Stimulated activated CD4-positive, alpha-beta T cell treated with anti-CD3 and anti-CD28 coated beads, Interleukin-1b, Interleukin-23, amount 100 ng/mL, for 24 hours (primary cell): ENCODE measurements around the gene HLA-G.

Experiments
- DNase-seq, 4 experiments: peaks; one replicate each; pipeline ENCODE4 v3.0.0-alpha.2; 2020; ENCODE audit warnings: low read depth in 4 of 4, low spot score in 1 of 4

HLA-G gene

GRCh38 chr6:29816030-29816429 lies 11.6 kb upstream of the HLA-G start:
- DNase-seq: no peak

DNA sequence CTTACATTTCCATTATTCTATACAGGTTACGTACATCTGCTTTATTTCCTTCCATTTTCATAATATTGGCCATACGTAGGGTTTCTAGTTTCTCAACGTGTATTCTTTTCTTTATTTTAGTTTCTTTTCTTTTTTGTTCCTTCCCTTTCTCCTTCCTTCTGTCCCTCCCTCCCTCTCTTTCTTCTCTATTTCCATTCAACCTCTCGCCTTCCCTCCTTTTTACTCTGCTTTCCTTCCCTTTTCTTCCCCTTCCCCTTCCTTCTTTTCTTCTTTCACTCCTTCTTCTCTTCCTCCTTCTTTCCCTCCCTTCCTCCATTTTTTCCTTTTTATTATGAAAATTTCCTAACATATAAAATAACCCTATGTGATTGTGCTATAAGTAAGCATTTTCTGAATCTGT lies 8.7 kb upstream of the HLA-G start:
- no peak for DNase-seq

DNA sequence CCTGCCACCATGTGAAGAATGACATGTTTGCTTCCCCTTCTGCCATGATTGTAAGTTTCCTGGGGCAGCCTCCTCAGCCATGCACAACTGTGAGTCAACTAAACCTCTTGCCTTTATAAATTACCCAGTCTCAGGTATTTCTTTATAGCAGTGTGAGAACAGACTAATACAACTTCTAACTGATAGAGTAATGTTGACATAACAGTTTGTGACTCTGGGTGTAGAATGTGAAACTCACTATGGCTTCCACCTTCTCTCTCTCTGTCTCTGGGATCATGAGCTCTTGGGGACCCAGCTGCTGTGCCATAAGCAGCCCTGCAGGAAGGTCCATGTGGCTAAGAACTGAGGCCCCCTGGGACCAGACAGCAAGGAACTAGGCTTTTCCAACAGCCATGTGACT lies 3.5 kb upstream of the HLA-G start:
- DNase-seq: no peak

DNA sequence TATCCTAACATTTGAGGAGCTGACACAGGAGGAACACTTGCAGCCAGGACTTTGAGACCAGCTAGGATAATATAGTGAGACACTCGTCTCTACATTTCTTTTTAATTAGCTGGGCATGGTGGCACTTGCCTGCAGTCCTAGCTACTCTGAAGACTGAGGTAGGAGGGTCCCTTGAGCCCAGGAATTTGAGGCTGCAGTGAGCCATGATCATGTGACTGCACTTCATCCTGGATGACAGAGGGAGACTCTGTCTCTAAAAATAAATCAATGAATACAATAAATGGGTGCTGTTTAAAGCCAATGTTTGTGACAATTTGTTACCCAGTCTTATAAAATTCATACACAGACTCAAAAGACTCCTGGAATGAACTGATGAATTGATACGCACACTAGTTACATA lies 1.8 kb upstream of the HLA-G start:
- DNase-seq: no peak

- no peak for DNase-seq
Measured at GRCh38 chr6:29826271-29826670, 1.4 kb upstream of the HLA-G start.

GRCh38 chr6:29828471-29828797 lies 809 bp downstream of the HLA-G start:
- DNase-seq: peak in 1 of 4 experiments; percentile 30

- no peak for DNase-seq
Measured at GRCh38 chr6:29829766-29830165, 2.1 kb downstream of the HLA-G start.

DNA sequence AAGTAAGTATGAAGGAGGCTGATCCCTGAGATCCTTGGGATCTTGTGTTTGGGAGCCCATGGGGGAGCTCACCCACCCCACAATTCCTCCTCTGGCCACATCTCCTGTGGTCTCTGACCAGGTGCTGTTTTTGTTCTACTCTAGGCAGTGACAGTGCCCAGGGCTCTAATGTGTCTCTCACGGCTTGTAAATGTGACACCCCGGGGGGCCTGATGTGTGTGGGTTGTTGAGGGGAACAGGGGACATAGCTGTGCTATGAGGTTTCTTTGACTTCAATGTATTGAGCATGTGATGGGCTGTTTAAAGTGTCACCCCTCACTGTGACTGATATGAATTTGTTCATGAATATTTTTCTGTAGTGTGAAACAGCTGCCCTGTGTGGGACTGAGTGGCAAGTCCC lies 2.8 kb downstream of the HLA-G start:
- no peak for DNase-seq

DNA sequence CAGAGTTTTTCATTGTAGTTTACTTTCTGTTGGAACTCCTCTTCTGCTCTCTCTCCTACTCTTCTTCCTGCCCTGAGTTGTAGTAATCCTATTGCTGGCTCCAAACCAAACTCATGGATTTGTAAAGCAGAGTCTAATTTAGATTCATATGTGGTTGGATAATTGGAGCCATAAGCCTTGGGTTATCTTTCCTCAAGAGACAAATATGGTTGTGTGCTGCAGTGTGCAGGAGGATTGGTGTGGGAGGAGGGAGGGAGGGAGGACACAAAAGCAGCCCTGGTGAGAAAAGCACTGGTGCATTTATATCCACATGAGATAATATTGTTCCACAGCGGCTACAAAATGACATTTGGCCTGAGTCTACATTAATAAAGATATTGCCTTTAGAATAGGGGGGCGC lies 4.2 kb downstream of the HLA-G start:
- no peak for DNase-seq

- DNase-seq: peak in 2 of 4 experiments; percentile 39 to 43
Measured at GRCh38 chr6:29834564-29835436, 7.2 kb downstream of the HLA-G start.

- no peak for DNase-seq
Measured at GRCh38 chr6:29839917-29840316, 12.3 kb downstream of the HLA-G start.

- no peak for DNase-seq
Measured at GRCh38 chr6:29841030-29841429, 13.4 kb downstream of the HLA-G start.

DNA sequence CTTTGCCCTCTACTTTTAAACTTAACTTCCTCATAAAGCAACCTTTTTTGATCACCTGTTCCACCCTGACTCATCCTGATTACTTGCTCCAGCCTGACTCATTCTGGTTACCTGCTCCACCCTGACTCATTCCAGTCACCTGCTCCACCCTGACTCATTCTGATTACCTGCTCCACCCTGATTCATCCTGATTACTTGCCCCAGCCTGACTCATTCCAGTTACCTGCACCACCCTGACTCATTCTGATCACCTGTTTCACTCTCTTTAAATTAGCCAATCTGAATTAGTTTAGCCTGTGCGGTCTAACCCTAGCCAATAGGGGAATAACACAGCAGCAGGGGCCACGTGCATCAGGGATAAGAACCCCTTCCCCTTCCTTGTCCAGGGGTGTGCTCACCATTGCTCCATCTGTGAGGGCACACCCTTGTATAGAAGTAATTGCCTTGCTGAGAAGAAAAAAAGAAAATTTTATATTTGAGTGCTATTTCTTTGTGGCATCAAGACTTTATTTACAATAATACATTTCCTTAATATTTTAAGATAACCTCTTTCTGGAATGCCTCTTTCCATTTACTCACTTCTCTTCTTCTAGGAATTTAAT lies 17.9 kb downstream of the HLA-G start:
- peak in 2 of 4 experiments; percentile 17 to 32 for DNase-seq

DNA sequence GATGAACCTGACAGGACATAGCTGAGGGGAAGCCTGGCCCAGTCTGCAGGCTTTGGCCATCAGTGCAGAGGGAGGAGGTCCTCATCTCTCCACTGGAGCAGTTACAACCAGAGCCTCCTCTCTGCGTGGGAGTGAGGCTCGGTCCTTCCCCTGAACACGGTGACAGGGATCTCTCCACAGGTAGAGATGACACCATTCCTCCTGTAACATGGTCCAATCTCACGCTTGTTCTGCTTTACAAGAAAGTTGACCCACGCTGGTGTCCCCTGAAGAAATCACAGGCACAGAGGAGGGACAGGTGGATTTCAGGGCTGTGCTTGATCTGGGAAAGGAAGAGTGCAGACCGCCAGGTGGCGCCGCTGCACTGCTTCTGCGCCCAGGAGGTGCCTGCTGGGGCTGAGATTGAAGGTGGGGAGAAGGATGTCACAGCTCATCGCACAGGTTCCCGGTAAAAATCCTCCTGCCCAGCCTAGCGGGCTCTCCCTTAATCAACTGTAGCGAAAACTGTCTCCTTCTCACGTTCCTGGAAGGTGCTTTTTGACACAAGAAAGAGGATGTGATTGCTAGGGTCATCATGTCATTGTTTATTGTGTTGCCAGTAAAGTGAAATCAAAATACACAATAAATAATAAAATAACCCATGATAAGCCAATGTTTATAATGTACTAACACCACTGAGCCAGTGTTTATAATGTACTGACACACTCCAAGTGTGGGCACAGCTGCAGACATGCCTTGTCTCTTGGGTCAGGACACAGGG lies 20.4 kb downstream of the HLA-G start:
- peak; percentile 70 to 83 (median 78) for DNase-seq

DNA sequence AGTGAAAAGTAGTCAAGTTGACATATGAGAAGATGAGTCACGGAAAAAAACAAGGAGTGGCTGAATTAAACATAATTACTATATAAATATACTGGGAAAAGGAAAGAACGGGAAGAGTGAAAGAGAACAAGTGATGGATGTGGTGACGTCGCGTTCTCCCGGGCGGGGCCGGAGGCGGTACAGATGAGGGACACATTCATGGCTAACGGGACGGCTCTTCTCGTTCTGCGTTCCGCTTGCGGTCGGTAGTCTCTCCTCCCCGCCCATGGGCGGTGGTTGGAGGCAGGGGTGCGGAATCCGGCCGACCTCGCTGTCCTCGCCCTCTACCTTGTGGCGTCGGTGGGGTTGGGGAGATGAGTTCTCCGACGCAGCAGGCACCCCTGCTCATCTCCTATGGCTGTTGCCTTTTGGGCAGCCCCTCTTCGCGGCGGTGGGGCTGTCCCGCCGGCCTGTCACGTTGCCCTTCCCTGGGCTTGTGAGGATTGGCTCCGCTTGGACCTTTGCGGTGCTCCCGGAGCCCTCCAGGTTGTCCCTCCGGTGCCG lies 22.5 kb downstream of the HLA-G start:
- no peak for DNase-seq

DNA sequence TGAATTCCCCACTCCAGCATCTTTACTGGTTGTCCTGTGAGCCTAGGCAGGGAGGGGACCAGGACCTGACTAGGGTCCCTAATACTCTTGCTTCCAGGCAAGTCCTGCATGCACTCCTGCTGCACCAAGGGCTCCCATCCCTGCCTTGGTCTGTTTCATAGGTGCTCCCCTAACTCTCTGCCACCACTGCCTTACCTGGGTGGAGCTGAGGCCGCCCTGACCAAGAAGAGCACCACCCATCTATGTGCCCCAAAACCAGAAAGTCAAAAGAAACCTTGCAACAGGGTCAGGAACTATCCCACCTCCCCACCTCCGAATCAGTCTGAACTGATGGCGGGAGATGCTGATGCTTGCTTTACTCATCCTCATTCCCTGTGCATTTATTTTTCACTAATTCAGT lies 23.6 kb downstream of the HLA-G start:
- DNase-seq: no peak

DNA sequence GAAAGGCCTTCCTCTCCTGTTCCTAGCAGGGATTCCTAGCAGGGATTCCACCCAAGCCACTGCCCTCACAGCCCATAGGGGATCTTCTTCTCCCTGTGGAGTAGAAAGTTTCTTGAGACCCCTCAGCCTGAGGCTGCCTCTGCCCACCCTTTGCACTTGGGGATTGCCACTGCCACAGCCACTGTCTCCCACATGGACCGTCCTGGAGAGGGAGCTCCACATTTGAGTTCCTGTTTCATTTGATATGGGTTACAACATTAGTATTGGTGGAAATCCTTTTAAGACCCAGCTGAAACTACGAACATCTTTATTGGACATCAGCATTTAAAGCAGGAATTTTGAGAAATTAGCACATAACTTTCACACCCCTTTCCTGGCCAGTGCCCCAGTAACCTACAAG lies 25.6 kb downstream of the HLA-G start:
- DNase-seq: no peak

GRCh38 chr6:29858006-29858405 lies 30.4 kb downstream of the HLA-G start:
- no peak for DNase-seq

DNA sequence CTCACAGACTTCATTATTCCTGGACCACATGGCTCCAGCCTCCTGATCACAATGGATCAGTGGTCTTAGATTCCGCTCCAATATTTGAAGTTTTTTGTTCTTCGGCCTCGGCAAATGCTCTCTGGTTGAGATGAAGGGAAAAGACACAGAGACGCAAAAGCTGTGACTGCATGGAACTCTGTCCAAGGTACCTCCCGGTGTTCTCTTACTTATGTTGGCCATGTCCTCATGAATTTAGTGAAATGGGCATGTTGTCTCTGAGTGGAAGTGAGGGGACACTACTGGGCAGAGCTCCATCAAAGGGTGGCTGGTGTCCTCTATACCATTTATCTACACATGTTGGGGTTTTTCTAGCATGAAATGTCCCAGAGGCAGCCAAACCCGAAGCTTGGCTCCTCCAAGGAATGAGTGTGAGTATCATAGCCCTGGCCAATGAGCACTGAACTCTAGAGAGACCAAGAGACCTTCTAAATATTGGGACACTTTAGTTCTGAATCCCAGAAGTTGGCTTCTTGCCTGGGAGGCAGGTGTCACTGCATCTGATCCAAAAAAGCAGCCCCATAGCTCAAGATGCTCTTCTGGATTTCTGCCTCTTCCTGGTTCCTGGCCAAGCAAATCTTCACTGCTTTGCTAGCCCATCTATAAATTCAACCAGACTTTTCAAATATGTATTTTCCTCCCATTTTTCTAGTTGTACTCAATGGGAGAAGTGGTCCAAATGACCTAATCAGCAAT lies 34.1 kb downstream of the HLA-G start:
- no peak for DNase-seq

- no peak for DNase-seq
Measured at GRCh38 chr6:29864037-29864810, 36.6 kb downstream of the HLA-G start.
